OCI-LY7 (cell line): Measurements from ENCODE around the gene SCRN2.

Source experiments
- EZH2phosphoT487 ChIP-seq: fragments of 200-600 bp; sonication (generic); IDR thresholded peaks from 2 replicates; pipeline ENCODE4 v1.6.1; 2018; ENCODE audit warnings: low read depth, borderline replicate concordance, mild to moderate bottlenecking, mixed run types, antibody characterized with exemption, low read length, moderate library complexity, mixed read lengths
- TF ChIP-seq, protein P1 (sequence below): fragments of 200-600 bp; sonication (generic); conservative IDR thresholded peaks from 2 replicates; pipeline ENCODE4 v1.5.1; 2014; ENCODE audit warnings: mild to moderate bottlenecking, antibody characterized with exemption, low read length, moderate library complexity, mixed read lengths

DNA sequence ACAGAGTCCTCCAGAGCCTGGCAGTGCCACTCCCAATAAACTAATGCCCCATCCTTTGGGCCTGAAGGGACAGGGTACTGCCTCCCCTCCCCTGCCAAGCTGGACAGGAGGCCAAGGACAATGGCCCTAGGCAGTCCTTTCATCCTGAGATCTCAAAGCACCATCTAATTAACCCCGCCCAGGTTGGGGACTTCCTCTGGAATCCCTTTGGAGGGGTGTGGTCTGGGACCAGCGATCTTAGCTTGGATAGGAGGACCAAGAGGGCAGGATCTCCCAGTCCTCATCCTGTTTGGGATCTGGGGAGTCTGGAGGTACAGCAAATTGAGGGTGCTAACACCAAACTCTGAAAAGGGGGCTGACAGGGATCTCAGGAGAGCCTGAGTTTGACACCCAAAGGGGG lies 28.0 kb upstream of the SCRN2 start:
- no peak for TF ChIP-seq EZH2phosphoT487
- TF ChIP-seq, protein P1, sequence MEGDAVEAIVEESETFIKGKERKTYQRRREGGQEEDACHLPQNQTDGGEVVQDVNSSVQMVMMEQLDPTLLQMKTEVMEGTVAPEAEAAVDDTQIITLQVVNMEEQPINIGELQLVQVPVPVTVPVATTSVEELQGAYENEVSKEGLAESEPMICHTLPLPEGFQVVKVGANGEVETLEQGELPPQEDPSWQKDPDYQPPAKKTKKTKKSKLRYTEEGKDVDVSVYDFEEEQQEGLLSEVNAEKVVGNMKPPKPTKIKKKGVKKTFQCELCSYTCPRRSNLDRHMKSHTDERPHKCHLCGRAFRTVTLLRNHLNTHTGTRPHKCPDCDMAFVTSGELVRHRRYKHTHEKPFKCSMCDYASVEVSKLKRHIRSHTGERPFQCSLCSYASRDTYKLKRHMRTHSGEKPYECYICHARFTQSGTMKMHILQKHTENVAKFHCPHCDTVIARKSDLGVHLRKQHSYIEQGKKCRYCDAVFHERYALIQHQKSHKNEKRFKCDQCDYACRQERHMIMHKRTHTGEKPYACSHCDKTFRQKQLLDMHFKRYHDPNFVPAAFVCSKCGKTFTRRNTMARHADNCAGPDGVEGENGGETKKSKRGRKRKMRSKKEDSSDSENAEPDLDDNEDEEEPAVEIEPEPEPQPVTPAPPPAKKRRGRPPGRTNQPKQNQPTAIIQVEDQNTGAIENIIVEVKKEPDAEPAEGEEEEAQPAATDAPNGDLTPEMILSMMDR, result no peak
